Activated CD4-positive, CD25-positive, alpha-beta regulatory T cell treated with anti-CD3 and anti-CD28 coated beads, Interleukin-2, amount 50 U/mL, for 16 hours (primary cell): ENCODE results near the gene TEK.

Experiments used
- DNase-seq: peaks from one replicate; pipeline ENCODE4 v3.0.0-alpha.2; 2020; ENCODE audit warnings: low read depth, low spot score

TEK gene

DNA sequence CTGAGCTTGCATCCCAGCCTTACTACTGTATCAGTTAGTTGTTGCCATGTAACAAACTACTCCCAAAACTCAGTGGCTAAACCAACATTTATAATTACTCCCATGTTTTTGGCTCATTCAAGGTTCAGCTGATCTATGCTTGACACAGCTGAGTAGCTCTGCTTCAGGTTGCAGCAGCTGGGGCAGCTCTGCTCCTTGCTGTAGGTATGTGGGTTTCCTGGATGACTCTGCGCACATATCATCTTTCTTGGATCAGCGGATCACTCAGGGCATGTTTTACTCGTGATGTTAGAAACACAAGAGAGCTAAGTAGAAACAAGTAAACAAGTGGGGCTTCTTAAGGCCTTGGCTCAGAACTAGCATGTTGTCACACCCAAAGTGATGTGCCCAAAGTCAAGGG is 15.1 kb downstream of the TEK start:
- no peak for DNase-seq

DNA sequence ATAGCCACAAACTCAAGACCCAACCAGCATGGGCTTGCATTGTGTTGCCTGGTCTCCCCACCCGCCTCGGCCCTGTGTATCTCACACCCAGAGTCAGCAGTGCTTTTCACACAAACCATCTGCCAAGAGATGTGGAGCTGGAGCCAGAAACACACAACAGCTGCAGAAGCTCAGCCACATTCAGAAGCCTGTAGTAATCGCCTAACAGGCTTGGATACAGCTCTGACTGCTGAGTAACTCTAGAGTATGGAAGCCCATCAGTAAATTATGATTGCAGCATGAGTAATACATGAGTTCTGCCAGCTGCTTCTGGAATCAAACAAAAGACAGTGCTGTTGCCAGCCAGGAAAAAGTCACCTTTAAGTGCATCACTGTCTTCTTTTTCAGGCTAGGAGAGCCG is 16.0 kb downstream of the TEK start:
- no peak for DNase-seq

DNA sequence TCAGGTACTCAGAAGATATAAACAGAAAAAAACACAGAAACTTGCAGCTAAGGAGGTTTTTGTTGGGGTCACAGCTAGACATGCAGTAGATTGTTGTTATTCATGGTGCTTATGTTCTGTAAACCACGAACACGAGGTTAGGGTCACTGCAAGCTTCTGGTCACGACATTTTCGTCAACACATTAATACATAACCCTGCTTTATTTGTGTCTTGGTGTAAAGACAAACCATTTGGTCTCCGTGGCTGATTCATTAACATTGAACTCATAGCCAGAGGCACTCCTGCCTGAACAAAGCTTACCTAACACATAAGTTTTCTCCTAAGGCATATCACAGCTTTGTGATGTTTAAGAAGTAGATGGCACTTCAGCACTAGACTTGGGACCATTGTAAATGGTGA is 16.9 kb downstream of the TEK start:
- no peak for DNase-seq

DNA sequence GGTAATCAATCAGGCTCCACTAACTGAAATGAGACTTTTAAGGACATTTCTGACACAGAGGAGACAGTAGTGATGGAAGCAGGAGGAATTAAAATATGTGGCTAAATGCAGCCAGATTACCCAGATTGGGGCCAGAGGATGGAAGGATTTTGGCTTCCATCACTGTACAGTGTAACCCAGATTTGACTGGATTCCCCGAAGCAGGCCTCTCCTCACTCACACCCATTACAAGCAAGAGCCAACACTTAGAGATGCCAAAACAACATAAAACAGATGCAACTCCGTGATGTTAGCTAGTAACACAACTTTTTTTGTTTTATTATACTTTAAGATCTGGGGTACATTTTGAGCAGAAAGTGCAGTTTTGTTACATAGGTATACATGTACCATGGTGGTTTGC is 17.6 kb downstream of the TEK start:
- no peak for DNase-seq

- DNase-seq = no peak
Measured at GRCh38 chr9:27129221-27129620, 20.2 kb downstream of the TEK start.

DNA sequence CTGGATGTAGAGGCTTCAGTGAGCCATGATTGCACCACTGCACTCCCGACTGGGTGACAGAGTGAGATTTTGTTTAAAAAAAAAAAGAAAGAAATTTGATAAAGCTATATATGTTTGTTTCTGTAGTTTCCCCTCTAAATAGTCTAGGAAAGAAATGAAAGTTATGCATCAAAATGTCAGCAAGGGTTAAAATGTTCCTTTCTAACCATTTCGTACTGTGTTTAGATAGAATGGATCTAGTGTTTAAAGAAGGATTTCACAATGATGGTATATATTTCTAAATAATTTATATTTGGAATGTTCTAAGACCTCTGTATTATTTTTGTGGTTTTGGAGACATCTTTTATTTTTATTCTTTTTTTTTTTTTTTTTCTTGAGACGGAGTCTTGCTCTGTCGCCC is 22.7 kb downstream of the TEK start:
- DNase-seq = no peak

- no peak for DNase-seq
Measured at GRCh38 chr9:27133817-27134216, 24.8 kb downstream of the TEK start.

GRCh38 chr9:27142299-27142930 is 33.4 kb downstream of the TEK start:
- no peak for DNase-seq

DNA sequence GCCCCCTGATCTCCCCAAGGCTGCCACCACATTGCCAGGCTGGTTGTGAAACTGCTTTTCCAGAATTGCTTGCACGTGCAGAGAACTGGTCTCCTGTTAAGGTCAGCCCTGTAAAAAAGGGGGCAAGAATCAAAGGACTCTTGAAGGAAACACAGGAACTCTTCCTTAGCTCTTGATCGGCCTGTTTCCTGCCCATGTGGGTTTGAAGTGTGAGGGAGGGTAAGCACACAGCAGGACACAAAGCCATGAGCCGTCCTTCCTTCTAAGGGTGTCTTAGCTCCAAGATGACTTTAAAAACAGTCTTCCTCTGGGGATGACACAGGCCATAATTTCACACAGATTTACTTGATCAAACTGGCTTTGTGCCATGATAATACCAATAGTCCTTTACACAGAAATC is 36.1 kb downstream of the TEK start:
- DNase-seq = no peak

- no peak for DNase-seq
Measured at GRCh38 chr9:27149651-27150050, 40.6 kb downstream of the TEK start.

DNA sequence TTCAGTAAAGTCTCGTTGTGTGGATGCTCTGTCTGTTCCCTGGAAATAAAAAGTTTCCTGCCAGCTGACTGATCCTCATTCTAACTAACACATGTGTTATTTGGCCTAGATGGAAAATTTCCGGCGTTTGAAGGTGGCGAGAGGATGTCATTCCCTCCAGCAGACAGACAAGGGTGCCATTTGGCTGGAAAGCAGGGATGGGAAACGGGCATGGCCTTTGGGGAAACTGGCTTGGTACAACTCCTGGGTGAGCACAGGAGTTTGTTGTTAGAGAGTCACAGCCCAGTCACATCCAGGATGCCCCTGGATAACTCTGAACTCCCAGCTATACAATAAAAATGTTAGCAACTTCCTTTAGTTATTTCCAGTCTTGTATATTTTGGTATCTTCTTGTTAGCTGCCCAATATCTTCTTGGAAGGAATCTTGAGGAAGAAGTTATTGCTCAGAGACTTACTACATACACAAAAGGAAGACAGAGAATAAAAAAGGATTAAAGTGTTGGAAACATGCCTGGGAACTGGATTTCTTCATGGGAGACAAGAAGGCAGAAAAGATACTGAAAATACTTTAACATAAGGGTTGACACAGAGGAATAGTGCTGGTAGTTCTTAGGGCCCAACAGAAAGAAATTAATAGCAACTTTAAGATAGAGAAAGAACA is 41.9 kb downstream of the TEK start:
- DNase-seq = no peak

DNA sequence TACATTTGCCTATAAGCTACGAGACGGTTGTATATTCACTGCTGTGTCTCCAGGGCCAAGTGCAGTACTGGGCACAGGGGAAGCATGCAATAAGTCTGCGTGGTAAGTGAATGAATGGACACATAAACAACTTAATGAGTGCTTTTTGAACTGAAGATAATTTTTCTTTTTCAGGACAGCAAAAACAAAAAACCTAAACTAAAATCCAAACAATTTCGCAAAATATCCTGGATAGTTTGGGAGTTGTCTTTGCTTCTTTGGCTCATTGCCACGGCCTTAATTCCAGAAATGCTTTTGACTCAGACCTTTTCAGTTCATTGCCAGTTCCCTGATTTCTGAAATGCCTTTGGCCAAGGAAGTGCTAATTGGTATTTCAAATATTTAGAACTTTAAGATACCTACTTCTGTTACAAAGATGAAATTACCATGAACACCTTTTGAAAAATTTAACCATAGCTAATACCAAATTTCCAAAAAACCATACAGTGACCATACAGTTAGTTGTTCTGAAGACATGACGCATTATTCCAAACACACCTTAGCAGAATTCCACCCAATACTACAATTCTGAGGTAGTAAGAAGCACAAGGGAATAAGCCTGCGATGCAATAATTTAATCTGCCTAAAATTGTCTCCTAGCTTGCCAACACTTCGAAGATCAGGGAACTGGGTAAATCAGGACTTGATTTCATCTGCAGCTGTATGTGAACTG is 42.8 kb downstream of the TEK start:
- no peak for DNase-seq

DNA sequence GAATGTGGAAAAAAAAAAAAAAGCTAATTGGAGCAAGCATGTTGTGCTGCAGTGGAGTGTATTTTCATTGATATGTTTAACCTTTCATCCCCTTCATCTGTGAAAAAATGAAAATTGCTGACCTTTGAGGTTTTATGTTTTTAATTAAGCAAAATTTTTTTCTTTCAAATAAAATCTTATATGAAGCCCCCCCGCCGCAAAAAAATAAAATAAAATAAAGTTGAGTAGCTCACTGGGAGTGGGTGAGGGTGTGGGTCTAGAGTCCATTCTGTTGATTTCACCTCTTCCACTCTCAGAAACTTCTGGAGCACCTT is 43.3 kb downstream of the TEK start:
- DNase-seq = no peak

DNA sequence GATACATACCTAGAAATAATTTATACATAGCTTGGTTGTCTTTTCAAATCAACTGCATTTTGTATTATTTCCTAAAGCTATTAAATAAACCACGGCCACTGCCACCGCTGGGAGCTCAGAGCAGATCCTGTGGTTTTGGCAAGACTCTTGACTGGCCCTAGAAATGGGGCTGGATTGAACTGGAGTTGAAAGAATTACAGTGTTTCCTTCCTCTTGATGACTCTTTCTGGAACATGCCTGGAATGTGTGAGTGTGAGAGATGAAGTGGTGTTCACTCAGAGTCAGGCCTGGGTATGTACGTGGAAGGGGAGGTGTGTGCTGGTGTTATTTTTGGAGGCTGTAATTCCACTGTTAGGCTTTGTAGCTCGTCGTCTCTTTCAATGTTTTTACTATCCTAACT is 45.9 kb downstream of the TEK start:
- DNase-seq = no peak

DNA sequence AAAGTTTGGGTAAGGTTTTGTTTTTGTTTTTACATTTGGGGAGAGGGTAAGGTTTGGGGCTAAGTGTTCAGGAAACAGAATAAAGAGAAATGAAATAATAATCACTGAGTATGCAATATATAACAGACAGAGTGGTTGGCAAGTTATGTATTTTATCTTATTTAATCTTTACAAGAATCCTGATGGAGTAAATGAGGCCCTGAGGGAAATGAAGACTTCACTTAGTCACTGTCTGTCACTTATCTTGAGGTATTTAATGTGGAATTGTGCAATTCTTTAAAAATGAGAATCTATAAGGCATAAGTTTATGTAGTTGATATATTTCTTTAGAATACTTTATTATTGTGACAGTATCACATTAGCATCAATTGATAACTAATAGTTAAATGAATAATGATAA is 48.1 kb downstream of the TEK start:
- DNase-seq = no peak

GRCh38 chr9:27157736-27158135 is 48.7 kb downstream of the TEK start:
- DNase-seq = no peak

- DNase-seq = no peak
Measured at GRCh38 chr9:27160636-27161035, 51.6 kb downstream of the TEK start.

DNA sequence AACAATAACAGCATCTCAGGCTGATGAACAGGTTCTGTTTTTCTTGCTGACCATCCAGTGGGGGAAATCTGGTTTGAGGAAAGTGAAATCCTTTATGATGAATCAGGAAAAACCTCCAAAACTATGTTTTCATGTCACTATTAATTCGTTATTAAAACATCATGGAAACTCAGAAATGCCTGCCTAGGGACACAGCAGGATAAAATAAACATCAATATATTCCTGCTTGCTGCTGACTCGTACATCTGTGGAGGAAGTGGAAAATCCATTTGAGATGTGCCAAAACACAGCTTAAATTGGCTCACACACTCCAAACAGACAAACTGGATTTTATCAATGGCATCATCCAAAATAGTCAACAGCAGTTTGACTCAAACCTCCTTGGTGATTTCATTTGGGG is 53.0 kb downstream of the TEK start:
- DNase-seq = no peak

DNA sequence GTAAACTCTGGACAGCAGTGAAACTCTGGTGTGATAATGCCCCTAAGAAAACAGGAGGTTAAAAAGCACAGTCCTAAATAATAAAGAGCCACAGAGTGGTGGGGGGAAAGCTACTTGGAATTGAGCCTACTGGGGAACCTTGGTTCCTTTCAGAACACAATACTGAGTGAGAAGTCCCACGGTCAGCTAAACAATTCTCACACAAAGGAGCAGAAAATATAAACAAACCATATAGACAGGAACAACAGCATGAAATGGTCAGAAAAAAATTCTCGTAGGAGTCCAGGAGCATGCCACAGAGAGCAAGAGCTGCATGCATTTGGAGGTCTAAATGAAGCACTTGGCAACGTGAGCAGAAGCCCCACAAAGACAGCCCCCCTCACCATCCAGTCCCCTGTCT is 56.0 kb downstream of the TEK start:
- no peak for DNase-seq

GRCh38 chr9:27165670-27166069 is 56.6 kb downstream of the TEK start:
- DNase-seq = no peak

GRCh38 chr9:27168496-27168895 is 59.5 kb downstream of the TEK start:
- DNase-seq = no peak

GRCh38 chr9:27168951-27169350 is 59.9 kb downstream of the TEK start:
- no peak for DNase-seq

DNA sequence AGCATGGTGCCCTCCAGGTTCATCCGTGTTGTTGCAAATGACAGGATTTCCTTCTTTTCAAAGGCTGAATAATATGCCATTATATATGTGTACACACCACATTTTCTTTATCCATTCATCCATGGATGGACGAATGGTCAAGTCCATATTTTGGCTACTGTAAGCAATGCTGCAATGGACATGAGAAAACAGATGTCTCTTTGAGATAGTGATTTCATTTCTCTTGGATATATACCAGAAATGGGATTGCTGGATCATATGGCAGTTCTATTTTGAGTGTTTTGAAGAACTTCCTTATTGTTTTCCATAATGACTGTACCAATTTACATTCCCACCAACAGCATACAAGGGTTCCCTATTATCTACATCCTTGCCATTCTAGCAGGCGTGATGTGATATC is 67.9 kb downstream of the TEK start:
- no peak for DNase-seq
